ENCODE data around the gene CCDC157.

Gene CCDC157

DNA sequence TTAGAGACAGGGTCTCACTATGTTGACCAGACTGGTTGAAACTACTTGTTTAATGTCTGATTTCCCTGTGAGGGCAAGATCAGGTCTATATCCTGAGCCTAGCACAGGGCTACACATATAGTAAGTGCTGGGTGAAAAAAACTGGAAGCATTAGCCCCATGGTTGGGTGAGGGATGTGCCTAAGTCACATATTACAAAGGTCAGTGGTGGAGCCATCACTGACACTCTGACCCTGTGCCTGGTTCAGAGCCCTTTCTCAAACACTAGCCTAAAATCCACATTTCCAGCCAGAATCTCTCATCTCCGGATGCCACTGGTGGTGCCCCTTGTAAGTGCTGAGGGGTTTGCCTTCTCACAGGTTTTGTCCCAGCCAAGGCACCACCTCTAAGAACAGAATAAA lies 39.0 kb upstream of the CCDC157 start:
- peaks cover 25 to 34% of the 10 kb centered on the region in 2 experiments for H3K36me3 ChIP-seq (ENCODE audit: control insufficient read depth in 1 of 2, insufficient read depth in 2 of 2, low read depth in 1 of 2, low read length in 2 of 2)
- H2BK12ac ChIP-seq (ENCODE audit: low read length in 2 of 2): no peak overlapping the region
- H4K8ac ChIP-seq (ENCODE audit: low read length): no peak overlapping the region
- H3K4me3 ChIP-seq (ENCODE audit: insufficient read depth in 1 of 2, low read depth in 1 of 2, low read length in 2 of 2): no peak overlapping the region
- 100% methylated on average over 1 of the region's 1 CpG for WGBS
- H3K79me1 ChIP-seq (replicated peaks; ENCODE audit: low read length, poor library complexity, severe bottlenecking): peaks cover 26% of the 10 kb centered on the region
- H2BK120ac ChIP-seq (ENCODE audit: low read depth, low read length): no peak overlapping the region
- no peak overlapping the region for H3K4ac ChIP-seq (ENCODE audit: low read depth in 1 of 2, low read length in 2 of 2)
- DNase-seq: no peak
- no peak overlapping the region for H3K4me2 ChIP-seq (ENCODE audit: low read length, poor library complexity, severe bottlenecking)
- H3K9me3 ChIP-seq (ENCODE audit: control insufficient read depth, low read length): no peaks in the 10 kb centered on the region
- no peak overlapping the region for H2AK5ac ChIP-seq (ENCODE audit: low read length, severe bottlenecking)
- H3K14ac ChIP-seq (ENCODE audit: low read length in 2 of 2): no peak overlapping the region
- H3K27me3 ChIP-seq (ENCODE audit: control insufficient read depth in 1 of 2, insufficient read depth in 1 of 2, low read length in 2 of 2): no peaks in the 10 kb centered on the region
- no peak overlapping the region for H2BK15ac ChIP-seq (ENCODE audit: low read depth, poor library complexity, severe bottlenecking)
- no peak overlapping the region for H3K9ac ChIP-seq (ENCODE audit: low read length)
- H4K91ac ChIP-seq (ENCODE audit: low read length): no peak overlapping the region
- peaks cover 35% of the 10 kb centered on the region for H3K4me1 ChIP-seq (ENCODE audit: control insufficient read depth, insufficient read depth, low read depth, low read length)
- H3K27ac ChIP-seq (ENCODE audit: low read length, poor library complexity, severe bottlenecking): no peak overlapping the region
- no peak overlapping the region for H2AFZ ChIP-seq (ENCODE audit: low read depth, low read length)
- no peak overlapping the region for H3K23ac ChIP-seq (ENCODE audit: low read length in 2 of 2)
- no peak overlapping the region for H2BK5ac ChIP-seq (ENCODE audit: low read depth, low read length, poor library complexity, severe bottlenecking)
- no peak overlapping the region for H3K18ac ChIP-seq (ENCODE audit: low read depth in 1 of 2, low read length in 2 of 2)

DNA sequence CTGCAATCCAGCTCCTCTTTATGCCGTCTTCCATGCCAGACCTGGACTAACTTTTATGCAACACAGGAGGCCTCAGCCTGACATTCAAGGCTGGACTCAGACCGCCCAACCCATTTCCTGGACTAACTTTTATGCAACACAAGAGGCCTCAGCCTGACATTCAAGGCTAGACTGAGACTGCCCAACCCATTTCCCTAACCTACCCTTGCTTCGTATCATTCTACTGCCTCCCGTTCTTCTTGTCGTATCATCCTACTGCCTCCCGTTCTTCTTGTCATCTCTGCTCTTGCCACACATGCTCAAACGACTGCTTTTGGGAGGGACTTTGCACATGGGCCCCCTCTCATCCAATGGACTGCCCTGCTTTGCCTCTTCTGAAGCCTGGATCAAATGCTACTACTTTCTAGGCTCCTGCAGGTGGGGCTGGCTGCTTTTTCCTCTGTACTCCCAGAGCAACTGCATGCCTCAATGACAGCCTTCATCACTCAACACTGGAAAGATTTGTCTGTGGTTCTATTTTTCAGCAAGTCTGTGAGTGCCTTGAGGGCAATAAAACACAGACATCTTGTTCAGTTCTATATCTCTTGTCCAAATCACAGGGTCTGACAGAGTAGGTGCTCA lies 37.9 kb upstream of the CCDC157 start:
- Histone ChIP-seq H3K27me3 (ENCODE audit: control insufficient read depth in 1 of 2, insufficient read depth in 1 of 2, low read length in 2 of 2) (no peaks in the 10 kb centered on the region), H3K9me3 (ENCODE audit: control insufficient read depth, low read length) (no peaks in the 10 kb centered on the region), H3K18ac (ENCODE audit: low read depth in 1 of 2, low read length in 2 of 2) (no peak overlapping the region), H2AFZ (ENCODE audit: low read depth, low read length) (no peak overlapping the region), H3K14ac (ENCODE audit: low read length in 2 of 2) (no peak overlapping the region), H2BK12ac (ENCODE audit: low read length in 2 of 2) (no peak overlapping the region), H2AK5ac (ENCODE audit: low read length, severe bottlenecking) (no peak overlapping the region), H3K36me3 (ENCODE audit: control insufficient read depth in 1 of 2, insufficient read depth in 2 of 2, low read depth in 1 of 2, low read length in 2 of 2) (peaks cover 29 to 34% of the 10 kb centered on the region in 2 experiments), H3K4me1 (ENCODE audit: control insufficient read depth, insufficient read depth, low read depth, low read length) (peaks cover 31% of the 10 kb centered on the region), H2BK120ac (ENCODE audit: low read depth, low read length) (no peak overlapping the region), H3K4ac (ENCODE audit: low read depth in 1 of 2, low read length in 2 of 2) (no peak overlapping the region), H3K79me1 (replicated peaks; ENCODE audit: low read length, poor library complexity, severe bottlenecking) (peaks cover 24% of the 10 kb centered on the region), H3K4me3 (ENCODE audit: insufficient read depth in 1 of 2, low read depth in 1 of 2, low read length in 2 of 2) (no peak overlapping the region), H4K8ac (ENCODE audit: low read length) (no peak overlapping the region), H3K23ac (ENCODE audit: low read length in 2 of 2) (no peak overlapping the region), H3K9ac (ENCODE audit: low read length) (no peak overlapping the region), H3K4me2 (ENCODE audit: low read length, poor library complexity, severe bottlenecking) (no peak overlapping the region), H3K27ac (ENCODE audit: low read length, poor library complexity, severe bottlenecking) (no peak overlapping the region), H2BK5ac (ENCODE audit: low read depth, low read length, poor library complexity, severe bottlenecking) (no peak overlapping the region), H4K91ac (ENCODE audit: low read length) (no peak overlapping the region), H2BK15ac (ENCODE audit: low read depth, poor library complexity, severe bottlenecking) (no peak overlapping the region)
- WGBS: 86% methylated on average over 7 of the region's 7 CpGs
- no peak for DNase-seq

DNA sequence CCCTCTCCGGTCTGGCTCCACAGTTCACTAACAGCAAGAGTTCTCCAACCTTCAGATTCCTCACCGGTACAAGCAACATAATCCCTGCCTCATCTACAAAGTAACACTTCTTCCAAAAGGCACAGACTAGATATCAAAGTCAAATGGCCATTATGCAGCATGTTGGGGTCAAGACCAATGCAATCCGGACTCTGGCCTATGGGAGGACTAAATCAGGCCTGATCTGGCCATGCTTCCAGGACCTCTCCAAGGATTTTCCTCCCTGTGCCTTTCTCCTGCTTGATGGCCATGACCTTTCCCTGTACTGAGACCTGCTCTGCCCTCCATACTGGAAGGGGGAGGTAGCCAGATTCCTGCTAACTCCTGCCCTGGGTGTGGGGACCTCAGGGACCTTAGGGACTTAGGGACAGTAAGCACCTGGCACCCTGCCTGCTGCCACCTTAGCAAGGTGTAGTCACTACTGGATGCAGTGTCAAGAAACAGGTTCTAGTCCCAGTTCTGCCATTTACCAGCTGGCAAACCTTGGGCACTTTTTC lies 36.7 kb upstream of the CCDC157 start:
- no peak overlapping the region for H3K27ac ChIP-seq (ENCODE audit: low read length, poor library complexity, severe bottlenecking)
- no peak overlapping the region for H3K9ac ChIP-seq (ENCODE audit: low read length)
- no peak for DNase-seq
- peaks cover 29 to 34% of the 10 kb centered on the region in 2 experiments for H3K36me3 ChIP-seq (ENCODE audit: control insufficient read depth in 1 of 2, insufficient read depth in 2 of 2, low read depth in 1 of 2, low read length in 2 of 2)
- no peak overlapping the region for H3K4me3 ChIP-seq (ENCODE audit: insufficient read depth in 1 of 2, low read depth in 1 of 2, low read length in 2 of 2)
- H3K23ac ChIP-seq (ENCODE audit: low read length in 2 of 2): no peak overlapping the region
- H2AFZ ChIP-seq (ENCODE audit: low read depth, low read length): no peak overlapping the region
- WGBS: 92% methylated on average over 3 of the region's 3 CpGs
- no peak overlapping the region for H2BK5ac ChIP-seq (ENCODE audit: low read depth, low read length, poor library complexity, severe bottlenecking)
- H3K4ac ChIP-seq (ENCODE audit: low read depth in 1 of 2, low read length in 2 of 2): no peak overlapping the region
- H3K9me3 ChIP-seq (ENCODE audit: control insufficient read depth, low read length): no peaks in the 10 kb centered on the region
- H3K14ac ChIP-seq (ENCODE audit: low read length in 2 of 2): no peak overlapping the region
- H3K27me3 ChIP-seq (ENCODE audit: control insufficient read depth in 1 of 2, insufficient read depth in 1 of 2, low read length in 2 of 2): no peaks in the 10 kb centered on the region
- H2BK12ac ChIP-seq (ENCODE audit: low read length in 2 of 2): no peak overlapping the region
- peaks cover 22% of the 10 kb centered on the region for H3K79me1 ChIP-seq (replicated peaks; ENCODE audit: low read length, poor library complexity, severe bottlenecking)
- no peak overlapping the region for H2BK120ac ChIP-seq (ENCODE audit: low read depth, low read length)
- no peak overlapping the region for H4K8ac ChIP-seq (ENCODE audit: low read length)
- H3K4me1 ChIP-seq (ENCODE audit: control insufficient read depth, insufficient read depth, low read depth, low read length): peaks cover 29% of the 10 kb centered on the region
- H4K91ac ChIP-seq (ENCODE audit: low read length): no peak overlapping the region
- no peak overlapping the region for H2BK15ac ChIP-seq (ENCODE audit: low read depth, poor library complexity, severe bottlenecking)
- H3K18ac ChIP-seq (ENCODE audit: low read depth in 1 of 2, low read length in 2 of 2): no peak overlapping the region
- no peak overlapping the region for H3K4me2 ChIP-seq (ENCODE audit: low read length, poor library complexity, severe bottlenecking)
- H2AK5ac ChIP-seq (ENCODE audit: low read length, severe bottlenecking): no peak overlapping the region

DNA sequence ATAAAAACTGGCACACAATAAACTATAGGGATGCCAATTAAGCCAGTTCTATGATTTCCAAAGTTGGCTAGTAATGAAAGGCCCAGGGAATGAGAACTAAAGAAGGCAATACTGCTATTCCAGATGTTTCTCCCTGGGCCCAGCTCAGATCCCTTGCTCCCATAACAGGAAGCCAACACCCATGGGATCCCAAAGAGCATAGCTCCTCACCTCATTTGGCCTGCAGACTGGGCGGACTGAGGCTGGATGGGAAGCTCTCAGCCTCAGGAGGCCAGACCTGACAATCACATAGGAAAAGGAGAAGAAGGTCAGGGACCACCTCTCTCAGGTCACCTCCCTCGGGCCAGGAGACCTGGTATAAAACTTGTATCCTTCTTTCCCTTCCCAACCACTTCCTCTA lies 35.3 kb upstream of the CCDC157 start:
- no peak overlapping the region for H3K27ac ChIP-seq (ENCODE audit: low read length, poor library complexity, severe bottlenecking)

More for the DNA sequence above, 35.3 kb upstream of the CCDC157 start:
- H3K4me2 ChIP-seq (ENCODE audit: low read length, poor library complexity, severe bottlenecking): no peak overlapping the region
- no peaks in the 10 kb centered on the region for H3K9me3 ChIP-seq (ENCODE audit: control insufficient read depth, low read length)
- no peak overlapping the region for H4K8ac ChIP-seq (ENCODE audit: low read length)
- H3K4me1 ChIP-seq (ENCODE audit: control insufficient read depth, insufficient read depth, low read depth, low read length): peaks cover 31% of the 10 kb centered on the region
- H4K91ac ChIP-seq (ENCODE audit: low read length): no peak overlapping the region
- no peaks in the 10 kb centered on the region for H3K27me3 ChIP-seq (ENCODE audit: control insufficient read depth in 1 of 2, insufficient read depth in 1 of 2, low read length in 2 of 2)
- H3K79me1 ChIP-seq (replicated peaks; ENCODE audit: low read length, poor library complexity, severe bottlenecking): peaks cover 21% of the 10 kb centered on the region
- no peak overlapping the region for H3K14ac ChIP-seq (ENCODE audit: low read length in 2 of 2)
- peak overlapping the region; percentile 17 for H2BK15ac ChIP-seq (ENCODE audit: low read depth, poor library complexity, severe bottlenecking)
- H3K9ac ChIP-seq (ENCODE audit: low read length): no peak overlapping the region
- no peak overlapping the region for H3K18ac ChIP-seq (ENCODE audit: low read depth in 1 of 2, low read length in 2 of 2)
- no peak for DNase-seq
- H2BK5ac ChIP-seq (ENCODE audit: low read depth, low read length, poor library complexity, severe bottlenecking): no peak overlapping the region
- H3K23ac ChIP-seq (ENCODE audit: low read length in 2 of 2): no peak overlapping the region
- H3K4ac ChIP-seq (ENCODE audit: low read depth in 1 of 2, low read length in 2 of 2): no peak overlapping the region
- 91% methylated on average over 2 of the region's 2 CpGs for WGBS
- no peak overlapping the region for H3K4me3 ChIP-seq (ENCODE audit: insufficient read depth in 1 of 2, low read depth in 1 of 2, low read length in 2 of 2)
- peaks cover 29 to 34% of the 10 kb centered on the region in 2 experiments for H3K36me3 ChIP-seq (ENCODE audit: control insufficient read depth in 1 of 2, insufficient read depth in 2 of 2, low read depth in 1 of 2, low read length in 2 of 2)
- H2BK120ac ChIP-seq (ENCODE audit: low read depth, low read length): no peak overlapping the region
- H2AFZ ChIP-seq (ENCODE audit: low read depth, low read length): no peak overlapping the region
- H2AK5ac ChIP-seq (ENCODE audit: low read length, severe bottlenecking): no peak overlapping the region
- no peak overlapping the region for H2BK12ac ChIP-seq (ENCODE audit: low read length in 2 of 2)
